Medulla oblongata (tissue), 1 donor: ENCODE data around the gene OPRPN.

ENCODE experiments used
- DNase-seq: peaks from one replicate; pipeline ENCODE4 v3.0.0-alpha.2; 2015; ENCODE audit errors: extremely low spot score

Gene OPRPN

GRCh38 chr4:70397580-70397979 is at the start of gene OPRPN:
OPRPN (plus strand) TSS chr4:70397940; CDS start chr4:70399286, 1,346 bp downstream.
- DNase-seq: no peak

DNA sequence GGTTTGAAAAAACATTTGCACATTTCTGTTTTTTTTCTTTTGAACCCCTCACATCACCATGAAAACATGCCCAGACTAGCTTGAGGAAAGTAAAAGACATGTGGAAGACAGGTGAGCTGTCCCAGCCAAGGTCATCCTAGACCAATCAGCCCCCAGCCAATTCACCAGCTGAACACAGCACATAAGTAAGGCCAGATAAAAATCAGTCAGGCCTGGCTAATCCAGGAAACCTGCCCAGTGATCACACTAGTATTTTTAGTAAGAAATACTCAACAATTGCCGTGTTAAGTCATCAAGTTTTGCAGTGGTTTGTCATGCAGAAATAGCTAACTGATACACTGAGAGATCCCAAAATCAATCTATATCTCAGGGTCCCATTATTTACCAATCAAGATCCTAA is 41.6 kb upstream of the OPRPN start:
- DNase-seq: no peak

DNA sequence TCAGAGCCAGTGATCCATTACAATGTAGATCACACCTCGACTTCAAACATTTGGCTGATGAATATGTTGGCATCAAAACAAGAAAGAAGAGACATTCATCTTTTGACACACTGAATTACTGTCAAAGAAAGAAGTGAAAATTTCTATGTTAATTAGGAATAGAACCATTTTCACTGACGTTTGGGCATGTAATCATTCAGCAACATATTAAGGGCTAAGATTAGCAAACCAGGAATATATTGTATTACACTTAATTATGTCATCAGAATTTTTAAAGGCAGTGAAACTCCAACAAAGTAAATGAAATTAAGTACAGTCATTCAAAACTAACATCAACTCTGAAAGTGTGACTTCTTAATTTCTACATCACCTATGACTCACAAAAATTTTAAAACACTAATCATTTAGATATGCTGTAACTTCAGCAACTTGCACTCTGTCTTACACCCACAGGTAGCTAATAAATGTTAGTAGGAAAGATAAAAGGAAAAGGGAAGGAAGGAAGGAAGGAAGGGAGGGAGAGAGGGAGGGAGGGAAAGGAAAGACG is 38.6 kb upstream of the OPRPN start:
- no peak for DNase-seq

- no peak for DNase-seq
Measured at GRCh38 chr4:70360460-70360859, 37.3 kb upstream of the OPRPN start, which contains the start of gene SMR3A. SMR3A (plus strand) TSS chr4:70360760; CDS start chr4:70362116, 1,356 bp downstream.

GRCh38 chr4:70364002-70364401 is 33.7 kb upstream of the OPRPN start:
- DNase-seq: no peak

- no peak for DNase-seq
Measured at GRCh38 chr4:70365479-70365878, 32.3 kb upstream of the OPRPN start.

- DNase-seq: no peak
Measured at GRCh38 chr4:70367813-70368212, 29.9 kb upstream of the OPRPN start.

- no peak for DNase-seq
Measured at GRCh38 chr4:70371987-70372386, 25.8 kb upstream of the OPRPN start.

GRCh38 chr4:70372760-70373159 is 25.0 kb upstream of the OPRPN start:
- DNase-seq: no peak

GRCh38 chr4:70380578-70380977 is 17.2 kb upstream of the OPRPN start:
- no peak for DNase-seq

- DNase-seq: no peak
Measured at GRCh38 chr4:70382691-70383181, 15.0 kb upstream of the OPRPN start, which contains the start of gene SMR3B. SMR3B (plus strand) TSS chr4:70383131; CDS start chr4:70384511, 1,380 bp downstream.

GRCh38 chr4:70392057-70392776 is 5.5 kb upstream of the OPRPN start:
- no peak for DNase-seq

DNA sequence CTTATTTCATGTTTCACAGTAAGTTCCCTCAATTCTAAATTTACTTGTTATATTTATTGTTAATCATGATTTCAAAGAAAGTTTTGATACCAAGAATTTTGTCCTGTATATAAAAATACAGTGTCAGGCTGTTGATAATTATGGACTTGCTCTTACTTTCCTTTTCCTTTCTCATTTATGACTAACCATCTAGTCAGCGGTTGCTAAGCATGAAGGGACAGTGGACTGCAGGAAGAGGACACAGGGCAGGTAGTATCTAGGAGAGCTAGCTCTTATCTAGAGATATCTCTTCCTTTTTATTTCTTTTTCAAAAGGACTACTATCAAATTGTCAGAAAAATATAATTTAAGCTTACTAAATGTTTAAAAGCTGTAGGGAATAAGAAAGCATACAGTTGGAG is 1.6 kb downstream of the OPRPN start:
- DNase-seq: no peak

DNA sequence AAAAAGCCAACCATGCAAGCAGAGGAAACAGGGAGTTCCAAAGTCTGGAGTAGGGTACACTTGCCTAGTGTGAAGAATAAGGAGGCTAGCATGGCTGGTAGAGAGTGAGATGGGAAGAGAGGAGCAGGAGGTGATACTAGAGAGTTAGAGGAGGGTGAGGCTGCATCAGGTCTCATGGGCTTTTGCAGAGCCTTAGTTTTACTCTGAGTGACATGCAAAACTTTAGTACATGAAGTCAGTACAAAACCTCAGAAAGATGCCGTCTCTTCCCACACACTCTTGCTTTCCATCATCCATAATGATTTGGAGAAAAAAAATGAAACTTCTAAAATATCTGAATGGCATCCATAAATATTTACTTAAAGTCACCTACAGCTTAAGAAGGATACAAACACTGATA is 5.0 kb downstream of the OPRPN start:
- no peak for DNase-seq

DNA sequence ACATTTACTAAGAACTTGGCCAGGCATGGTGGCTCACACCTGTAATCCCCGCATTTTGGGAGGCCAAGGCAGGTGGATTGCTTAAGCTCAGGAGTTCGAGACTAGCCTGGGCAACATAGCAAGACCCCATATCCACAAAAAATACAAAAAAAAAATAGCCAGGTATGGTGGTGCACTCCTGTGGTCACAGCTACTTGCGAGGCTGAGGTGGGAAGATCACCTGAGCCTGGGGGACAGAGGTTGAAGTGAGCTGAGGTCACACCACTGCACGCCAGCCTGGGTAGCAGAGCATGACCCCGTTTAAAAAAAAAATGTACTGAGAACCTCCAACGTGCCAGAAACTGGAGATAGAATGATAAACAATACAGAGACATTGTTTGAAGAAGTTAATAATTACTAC is 8.0 kb downstream of the OPRPN start:
- no peak for DNase-seq

GRCh38 chr4:70425306-70425705 is 27.6 kb downstream of the OPRPN start:
- DNase-seq: no peak

DNA sequence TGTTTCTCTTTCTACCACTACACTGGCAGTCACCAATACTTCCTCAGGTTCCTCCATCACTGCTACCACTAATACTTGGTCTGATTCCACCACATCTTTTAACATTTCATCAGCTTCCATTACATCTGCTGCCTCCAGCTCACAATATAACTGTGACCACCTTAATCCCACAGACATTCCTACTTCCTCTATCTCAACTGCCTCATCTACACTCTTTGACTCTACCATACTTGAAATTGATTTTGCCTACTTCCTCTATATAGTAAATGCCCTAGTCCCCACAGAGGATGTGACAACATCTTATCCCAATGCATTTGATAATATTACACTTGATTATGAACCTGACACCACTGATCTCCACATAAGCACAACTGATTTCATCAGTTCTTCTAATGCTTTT is 29.0 kb downstream of the OPRPN start:
- no peak for DNase-seq

DNA sequence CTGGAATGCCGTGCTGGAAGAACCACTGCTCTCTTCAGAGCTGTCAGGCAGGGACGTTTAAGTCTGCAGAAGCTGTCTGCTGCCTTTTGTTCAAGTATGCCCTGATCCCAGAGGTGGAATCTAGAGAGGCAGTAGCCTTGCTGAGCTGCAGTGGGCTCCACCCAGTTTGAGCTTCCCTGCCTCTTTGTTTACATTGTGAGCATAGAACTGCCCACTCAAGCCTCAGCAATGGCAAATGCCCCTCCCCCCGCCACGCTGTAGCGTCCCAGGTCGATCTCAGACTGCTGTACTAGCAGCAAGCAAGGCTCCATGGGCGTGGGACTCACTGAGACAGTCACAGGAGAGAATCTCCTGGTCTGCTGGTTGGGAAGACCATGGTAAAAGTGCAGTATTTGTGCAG is 39.5 kb downstream of the OPRPN start:
- DNase-seq: no peak

- DNase-seq: no peak
Measured at GRCh38 chr4:70442474-70442873, 44.7 kb downstream of the OPRPN start.

DNA sequence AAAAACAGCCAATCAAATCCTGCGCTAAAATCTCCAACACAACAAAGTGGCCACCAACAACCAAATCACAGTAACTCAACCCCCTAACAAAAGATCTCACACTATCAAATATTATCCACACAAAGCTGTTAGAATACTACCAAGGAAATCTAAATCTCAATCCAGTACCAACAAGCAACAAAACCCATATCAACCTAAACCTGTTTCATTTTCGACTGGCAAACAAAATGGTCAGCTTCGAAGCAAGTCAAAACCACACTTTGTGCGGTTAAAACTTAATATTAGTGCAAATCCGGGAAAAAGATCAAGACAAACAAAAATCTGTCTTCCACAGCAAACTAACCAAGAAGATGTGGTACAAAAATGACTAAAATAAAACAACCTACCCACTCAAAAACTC is 45.6 kb downstream of the OPRPN start:
- DNase-seq: no peak

DNA sequence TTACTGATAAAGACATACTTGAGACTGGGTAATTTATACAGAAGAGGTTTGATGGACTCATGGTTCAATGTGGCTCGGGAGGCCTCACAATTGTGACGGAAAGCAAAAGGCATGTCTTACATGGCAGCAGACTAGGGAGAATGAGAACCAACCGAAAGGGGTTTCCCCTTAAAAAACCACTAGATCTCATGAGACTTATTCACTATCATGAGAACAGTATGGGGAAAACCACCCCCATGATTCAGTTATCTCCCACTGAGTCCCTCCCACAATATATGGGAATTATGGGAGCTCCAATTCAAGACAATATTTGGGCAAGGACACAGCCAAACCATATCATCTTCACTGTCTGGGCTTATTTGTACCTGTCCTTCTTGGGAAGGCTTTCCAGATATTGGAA is 51.5 kb downstream of the OPRPN start:
- no peak for DNase-seq

GRCh38 chr4:70452946-70453345 is 55.2 kb downstream of the OPRPN start:
- DNase-seq: no peak
